PFSK-1 (cell line): ENCODE results near the gene COL18A1.

Source experiments
- FOXP2 ChIP-seq: optimal IDR thresholded peaks from 2 replicates; pipeline ENCODE3; 2011; ENCODE audit warnings: borderline replicate concordance, control low read depth, inconsistent platforms; ENCODE audit not compliant: insufficient read depth; ENCODE audit errors: extremely low read length, extremely low read depth
- POLR2AphosphoS5 ChIP-seq: IDR thresholded peaks from 2 replicates; pipeline ENCODE4 v1.6.1; 2012; ENCODE audit warnings: low read depth, mild to moderate bottlenecking, control low read depth, low read length, moderate library complexity
- REST ChIP-seq, 2 experiments: IDR thresholded peaks; 2 replicates each; pipeline versions ENCODE4 v1.6.1 to v1.8.0; 2011 to 2012; ENCODE audit warnings: low read depth in 2 of 2, low read length in 2 of 2, control low read depth in 1 of 2, inconsistent platforms in 1 of 2, mild to moderate bottlenecking in 1 of 2, moderate library complexity in 1 of 2; ENCODE audit not compliant: insufficient read depth in 1 of 2
- SIN3A ChIP-seq: IDR thresholded peaks from 2 replicates; pipeline ENCODE4 v1.6.1; 2012; ENCODE audit warnings: mild to moderate bottlenecking, low read length, moderate library complexity, borderline replicate concordance; ENCODE audit not compliant: insufficient read depth
- TAF1 ChIP-seq: IDR thresholded peaks from 2 replicates; pipeline ENCODE4 v1.6.1; 2012; ENCODE audit warnings: low read length, control low read depth, borderline replicate concordance; ENCODE audit not compliant: insufficient read depth

The COL18A1 gene

DNA sequence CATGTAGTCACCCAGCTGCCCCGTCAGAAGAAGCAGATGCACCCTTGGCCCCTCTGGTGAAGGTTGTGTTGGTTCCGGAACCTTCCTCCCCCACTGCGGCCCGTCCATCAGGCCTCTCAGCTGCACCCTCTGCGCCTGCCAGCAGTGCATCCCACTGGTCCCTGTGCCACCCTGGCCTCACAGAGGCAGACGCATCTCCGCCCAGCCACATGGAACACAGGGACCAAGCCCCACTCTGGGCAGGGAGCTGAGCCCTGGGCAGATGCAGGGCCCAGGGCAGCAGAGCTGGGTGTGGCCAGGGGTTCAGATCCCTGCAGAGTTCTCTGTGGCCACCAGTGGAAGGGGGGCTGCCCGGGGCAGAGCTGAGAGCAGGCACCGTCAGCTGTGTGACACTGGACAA is 86.7 kb downstream of the COL18A1 start:
- TF ChIP-seq TAF1 = no peak
- TF ChIP-seq SIN3A = no peak
- no peak for TF ChIP-seq POLR2AphosphoS5
- no peak for TF ChIP-seq FOXP2
- TF ChIP-seq REST (IDR thresholded peaks at IDR 0.05; ENCODE audit: insufficient read depth in 1 of 2, low read depth in 2 of 2, low read length in 2 of 2) = no peak

DNA sequence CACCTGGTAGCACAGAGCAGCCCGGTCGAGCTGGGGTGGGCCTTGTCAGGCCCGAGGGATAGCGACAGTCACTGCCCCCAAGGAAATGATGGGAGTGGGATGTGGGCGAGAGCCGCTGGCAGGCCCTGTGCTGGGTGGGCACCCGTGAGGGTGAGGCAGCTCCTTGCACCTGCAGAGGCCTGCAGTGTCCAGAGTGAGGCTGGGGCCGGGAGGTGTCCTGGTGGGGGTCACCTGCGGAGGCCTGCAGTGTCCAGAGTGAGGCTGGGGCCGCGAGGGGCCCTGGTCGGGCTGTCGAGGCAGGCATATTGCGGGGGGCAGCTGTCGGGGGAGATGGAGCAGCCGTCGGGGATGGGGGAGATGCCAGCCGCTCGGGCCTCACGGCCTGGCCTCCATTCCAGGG is 87.8 kb downstream of the COL18A1 start:
- TF ChIP-seq POLR2AphosphoS5 (no peak), SIN3A (no peak), REST (IDR thresholded peaks at IDR 0.05; ENCODE audit: insufficient read depth in 1 of 2, low read depth in 2 of 2, low read length in 2 of 2) (no peak), TAF1 (no peak), FOXP2 (no peak)

- TF ChIP-seq SIN3A (no peak), REST (IDR thresholded peaks at IDR 0.05; ENCODE audit: insufficient read depth in 1 of 2, low read depth in 2 of 2, low read length in 2 of 2) (no peak), POLR2AphosphoS5 (no peak), FOXP2 (no peak), TAF1 (no peak)
These were observed 88.5 kb downstream of the COL18A1 start for GRCh38 chr21:45493401-45494001.

GRCh38 chr21:45494135-45494850 is 89.3 kb downstream of the COL18A1 start:
- TF ChIP-seq FOXP2 (no peak), POLR2AphosphoS5 (no peak), REST (IDR thresholded peaks at IDR 0.05; ENCODE audit: insufficient read depth in 1 of 2, low read depth in 2 of 2, low read length in 2 of 2) (no peak), TAF1 (no peak), SIN3A (no peak)
